Retinal pigment epithelial cell (primary cell): ENCODE measurements around the gene HSH2D.

Experiments
- DNase-seq: peaks from one replicate; pipeline ENCODE4 v3.0.0-alpha.2; 2010; ENCODE audit warnings: low read depth
- H3K4me3 ChIP-seq: 2 replicates; pipeline ENCODE4 v1.5.1; 2011; ENCODE audit warnings: mild to moderate bottlenecking, low read length, control low read depth, moderate library complexity
- TF ChIP-seq, protein P1 (sequence below): conservative IDR thresholded peaks from 2 replicates; pipeline ENCODE4 v1.5.1; 2011; ENCODE audit warnings: low read depth, low read length, control low read depth, inconsistent platforms

The HSH2D gene

DNA sequence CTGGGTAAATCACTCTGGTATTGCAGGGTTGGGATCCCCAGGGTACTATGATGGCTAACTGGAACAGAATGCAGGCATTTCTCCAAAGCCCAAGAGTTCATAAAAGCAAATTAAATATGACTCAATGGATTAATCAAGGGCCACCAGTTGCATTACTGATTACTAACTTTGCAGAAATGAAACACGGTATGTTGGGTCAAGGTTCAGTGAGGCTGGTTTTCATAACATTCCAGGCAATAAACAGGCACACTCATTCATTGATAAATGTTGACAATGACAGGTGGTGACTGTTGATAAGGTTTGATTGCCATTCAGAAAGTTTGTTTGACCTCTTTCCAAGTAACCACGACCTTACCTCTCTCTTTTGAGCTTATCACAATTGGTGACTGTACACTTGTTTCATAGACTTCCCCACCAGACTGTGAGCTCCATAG, 53.7 kb downstream of the HSH2D start:
- peak; percentile 62 for DNase-seq
- peak overlapping the region; percentile 94 for H3K4me3 ChIP-seq
- TF ChIP-seq, protein P1, sequence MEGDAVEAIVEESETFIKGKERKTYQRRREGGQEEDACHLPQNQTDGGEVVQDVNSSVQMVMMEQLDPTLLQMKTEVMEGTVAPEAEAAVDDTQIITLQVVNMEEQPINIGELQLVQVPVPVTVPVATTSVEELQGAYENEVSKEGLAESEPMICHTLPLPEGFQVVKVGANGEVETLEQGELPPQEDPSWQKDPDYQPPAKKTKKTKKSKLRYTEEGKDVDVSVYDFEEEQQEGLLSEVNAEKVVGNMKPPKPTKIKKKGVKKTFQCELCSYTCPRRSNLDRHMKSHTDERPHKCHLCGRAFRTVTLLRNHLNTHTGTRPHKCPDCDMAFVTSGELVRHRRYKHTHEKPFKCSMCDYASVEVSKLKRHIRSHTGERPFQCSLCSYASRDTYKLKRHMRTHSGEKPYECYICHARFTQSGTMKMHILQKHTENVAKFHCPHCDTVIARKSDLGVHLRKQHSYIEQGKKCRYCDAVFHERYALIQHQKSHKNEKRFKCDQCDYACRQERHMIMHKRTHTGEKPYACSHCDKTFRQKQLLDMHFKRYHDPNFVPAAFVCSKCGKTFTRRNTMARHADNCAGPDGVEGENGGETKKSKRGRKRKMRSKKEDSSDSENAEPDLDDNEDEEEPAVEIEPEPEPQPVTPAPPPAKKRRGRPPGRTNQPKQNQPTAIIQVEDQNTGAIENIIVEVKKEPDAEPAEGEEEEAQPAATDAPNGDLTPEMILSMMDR: no peak

DNA sequence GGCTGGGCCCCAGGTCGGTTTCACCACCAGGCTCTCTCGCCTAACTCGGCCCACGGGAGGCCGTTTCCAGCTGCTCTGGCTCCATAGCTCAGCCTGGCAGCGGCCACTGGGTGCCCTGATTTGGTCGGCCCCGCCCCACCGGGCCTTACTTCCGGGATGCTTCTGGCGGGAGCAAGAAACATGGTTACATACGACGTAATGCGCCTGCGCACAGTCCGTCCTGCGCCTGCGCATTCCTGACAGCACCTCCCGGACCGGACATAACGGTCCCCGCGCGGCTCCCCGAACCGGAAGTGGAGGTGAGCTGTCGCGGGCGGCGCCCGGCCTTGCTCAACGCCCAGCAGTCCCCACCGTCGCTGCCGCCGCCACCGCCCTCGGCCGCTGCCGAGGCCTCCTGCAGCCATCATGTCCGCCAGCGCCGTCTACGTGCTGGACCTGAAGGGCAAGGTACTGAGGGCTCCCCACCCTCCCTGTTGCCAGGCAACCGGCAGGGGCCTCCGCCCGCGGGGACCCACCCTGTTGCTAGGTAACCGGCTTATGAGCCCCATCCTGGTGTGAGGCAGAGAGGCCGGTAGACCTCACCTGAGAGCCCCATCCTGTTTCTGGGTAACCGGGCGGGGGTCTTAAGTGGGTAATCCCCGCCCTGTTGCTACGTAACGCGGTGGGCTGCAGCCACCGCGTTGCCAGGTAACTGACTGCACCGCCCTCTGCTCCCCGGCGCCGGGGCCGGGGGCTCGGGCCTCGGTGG, 54.3 kb downstream of the HSH2D start, which contains the start of gene AP1M1:
Gene AP1M1, plus strand, starts transcription at position 290 of the 748 bp plus-strand sequence. Its CDS starts 116 bp downstream, at position 406.
- TF ChIP-seq, protein P1: no peak
- peak; percentile 89 for DNase-seq

DNA sequence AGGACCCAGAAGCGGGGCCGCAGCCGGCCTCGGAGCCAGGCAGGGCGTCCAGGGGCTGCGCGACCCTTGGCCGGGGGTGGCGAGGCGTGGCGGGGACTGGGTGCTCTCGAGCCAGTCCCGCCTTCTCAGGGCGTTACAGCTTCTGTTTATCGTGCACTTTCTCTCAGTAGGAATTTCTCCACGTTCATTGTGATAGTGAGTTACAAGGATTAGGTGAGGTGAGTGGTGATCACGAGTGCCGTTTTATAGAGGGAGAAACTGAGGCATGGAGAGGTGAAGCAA, 54.8 kb downstream of the HSH2D start:
- H3K4me3 ChIP-seq: peak overlapping the region; percentile 94
- no peak for DNase-seq
- TF ChIP-seq, protein P1: no peak

More for the DNA sequence above, 54.3 kb downstream of the HSH2D start, which contains the start of gene AP1M1:
- H3K4me3 ChIP-seq: peak within 1 kb of the TSS; percentile 94

DNA sequence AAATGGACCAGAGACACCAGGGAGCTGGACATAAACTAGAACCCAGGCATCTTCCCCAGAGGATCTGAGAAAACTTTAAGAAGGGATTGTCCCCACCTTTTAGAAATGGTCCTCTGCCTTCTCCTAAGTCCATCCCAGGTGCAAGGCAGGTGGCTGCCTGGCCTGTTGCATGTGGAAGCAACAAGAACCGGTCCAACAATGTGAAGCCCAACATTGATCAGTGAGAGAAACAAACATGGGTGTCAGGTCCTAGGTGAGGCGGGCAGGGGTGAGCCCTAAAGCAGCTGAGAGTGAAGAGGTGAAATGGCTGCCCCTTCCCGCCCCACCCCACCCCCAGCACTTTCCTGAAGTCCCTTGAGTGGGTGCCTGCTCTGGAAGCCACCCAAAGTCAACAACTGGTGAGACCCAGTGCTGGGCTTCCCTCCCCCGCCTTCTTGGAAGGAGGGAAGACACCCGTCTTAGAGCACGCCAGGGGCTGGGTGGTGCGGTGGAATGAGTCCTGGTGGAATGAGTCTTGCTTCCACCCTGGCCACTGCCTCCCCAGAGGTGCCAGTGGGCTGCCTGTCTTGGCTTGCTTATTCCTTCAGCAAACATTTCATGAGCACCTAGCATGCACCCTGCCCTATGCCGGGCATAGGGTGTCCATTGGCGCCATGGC, 55.9 kb downstream of the HSH2D start:
- TF ChIP-seq, protein P1: no peak
- H3K4me3 ChIP-seq: peak overlapping the region; percentile 94
- DNase-seq: no peak

DNA sequence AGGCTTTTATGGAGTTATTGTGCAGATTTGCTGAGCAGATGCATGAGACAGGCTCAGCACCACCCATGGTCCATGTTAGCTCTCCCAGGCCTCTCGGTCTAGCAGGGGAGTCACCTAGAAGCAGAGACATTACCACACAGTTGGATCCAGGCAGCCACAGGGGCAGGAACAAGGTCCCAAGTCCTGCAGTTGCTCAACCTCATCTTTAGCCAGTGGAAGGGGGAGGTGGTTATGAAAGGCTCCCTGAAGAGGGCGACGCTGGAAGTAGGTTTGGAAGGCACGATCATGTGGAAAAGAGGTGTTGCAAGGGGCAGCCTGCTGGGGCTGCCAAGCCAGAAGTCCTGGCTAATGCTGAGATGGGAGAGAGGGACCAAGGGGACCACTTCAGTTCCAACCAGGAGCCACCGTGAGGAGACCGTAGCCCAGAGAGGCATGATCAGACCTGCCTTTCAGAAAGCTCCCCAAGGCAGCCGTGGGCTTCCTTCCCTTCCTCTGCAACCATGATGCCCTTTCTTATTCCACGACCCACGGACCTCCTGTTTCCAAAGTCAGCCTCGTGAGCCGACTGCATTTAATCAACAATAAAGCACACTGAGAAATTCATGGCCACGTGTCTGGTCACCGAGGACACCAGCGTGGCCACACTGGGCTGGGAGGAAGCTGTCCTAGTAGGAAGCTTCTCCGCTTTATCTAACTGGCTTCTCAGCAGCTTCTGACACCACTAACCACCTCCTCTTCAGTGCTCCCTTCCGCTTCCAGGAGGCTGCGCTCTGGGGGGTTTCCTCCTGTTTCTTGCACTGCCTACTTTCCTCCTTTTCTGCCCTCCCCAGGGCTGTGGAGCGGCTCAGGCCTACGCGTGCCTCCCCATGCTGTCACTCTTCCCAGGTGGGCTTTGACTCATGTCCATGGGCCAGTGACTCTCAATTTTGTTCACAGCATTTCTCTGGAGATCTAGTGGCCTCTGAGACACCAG, 56.8 kb downstream of the HSH2D start:
- TF ChIP-seq, protein P1: no peak
- DNase-seq: no peak

DNA sequence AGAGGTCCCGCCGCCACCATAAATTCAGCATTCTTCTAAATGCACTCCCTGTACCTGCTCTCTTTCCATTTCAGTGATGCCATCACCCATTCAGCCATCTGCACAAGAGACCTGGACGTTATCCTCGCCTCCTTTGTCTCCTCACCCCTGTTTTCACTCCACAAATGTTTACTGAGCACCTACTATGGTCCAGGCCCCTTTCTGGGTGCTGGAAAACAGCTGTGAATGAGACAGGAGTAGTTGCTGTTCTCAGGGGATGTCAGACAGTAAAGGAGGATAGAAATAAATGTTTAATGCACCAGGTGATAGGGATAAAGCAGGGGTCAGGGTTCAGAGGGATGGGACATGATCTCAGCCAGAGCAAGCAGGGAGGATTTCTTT, 57.5 kb downstream of the HSH2D start:
- TF ChIP-seq, protein P1: no peak
- H3K4me3 ChIP-seq: no peak overlapping the region
- DNase-seq: no peak

More for the DNA sequence above, 56.8 kb downstream of the HSH2D start:
- no peak overlapping the region for H3K4me3 ChIP-seq
